Mammary epithelial cell (primary cell): ENCODE data around the gene LTB4R2.

Experiments used
- EZH2 ChIP-seq: IDR thresholded peaks from 2 replicates; pipeline ENCODE4 v1.6.1; 2012; ENCODE audit warnings: low read length, inconsistent platforms, borderline replicate concordance
- TF ChIP-seq, protein P1 (sequence below), 2 donors: IDR thresholded peaks in 1 of 2; conservative IDR thresholded peaks in 1 of 2; 2 replicates each; pipeline ENCODE4 v1.5.1; 2011 to 2012; ENCODE audit warnings: inconsistent platforms in 2 of 2, low read length in 2 of 2, mild to moderate bottlenecking in 2 of 2, control low read depth in 1 of 2, low read depth in 1 of 2; ENCODE audit not compliant: insufficient read depth in 1 of 2; ENCODE audit errors: extremely low read depth in 1 of 2

DNA sequence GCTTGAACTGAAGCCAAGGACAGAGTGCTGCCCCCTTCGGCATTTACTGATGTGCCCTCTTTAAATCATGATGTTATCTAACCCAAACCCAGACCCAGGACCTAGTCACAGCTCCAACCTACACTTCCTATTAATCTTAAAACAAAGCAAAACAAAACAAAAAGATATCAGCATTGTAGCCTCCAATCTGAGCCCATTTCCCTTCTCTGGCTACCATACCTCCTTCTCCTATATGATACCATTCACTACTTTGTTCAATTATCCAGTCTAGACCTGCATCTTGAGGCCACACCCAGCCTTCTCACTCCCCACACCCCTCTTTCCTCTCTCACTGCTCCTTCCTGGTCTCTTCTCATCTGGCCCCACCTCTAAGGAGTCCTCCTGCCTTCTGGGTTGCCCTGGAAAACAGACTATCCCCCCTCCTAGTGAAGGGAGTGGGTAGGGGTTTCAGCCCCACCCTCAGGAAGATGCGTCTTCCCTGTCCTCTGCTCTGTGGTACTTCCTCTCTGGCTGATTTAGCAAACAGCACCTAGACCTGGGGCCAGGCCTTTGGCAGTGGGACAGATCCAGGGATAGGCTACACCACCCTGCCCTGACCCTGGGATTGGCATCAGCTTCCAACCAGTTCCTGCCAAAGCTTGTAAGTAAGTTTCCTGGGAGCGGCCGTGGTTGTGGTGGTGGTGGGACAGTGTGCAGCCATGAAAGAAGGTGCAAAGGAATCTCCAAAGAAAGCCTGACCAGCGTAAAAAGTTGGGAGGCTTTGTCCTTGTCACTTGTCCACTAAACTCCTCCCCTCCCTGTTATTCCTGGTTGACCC, 4.6 kb downstream of the LTB4R2 start:
- TF ChIP-seq, protein P1, sequence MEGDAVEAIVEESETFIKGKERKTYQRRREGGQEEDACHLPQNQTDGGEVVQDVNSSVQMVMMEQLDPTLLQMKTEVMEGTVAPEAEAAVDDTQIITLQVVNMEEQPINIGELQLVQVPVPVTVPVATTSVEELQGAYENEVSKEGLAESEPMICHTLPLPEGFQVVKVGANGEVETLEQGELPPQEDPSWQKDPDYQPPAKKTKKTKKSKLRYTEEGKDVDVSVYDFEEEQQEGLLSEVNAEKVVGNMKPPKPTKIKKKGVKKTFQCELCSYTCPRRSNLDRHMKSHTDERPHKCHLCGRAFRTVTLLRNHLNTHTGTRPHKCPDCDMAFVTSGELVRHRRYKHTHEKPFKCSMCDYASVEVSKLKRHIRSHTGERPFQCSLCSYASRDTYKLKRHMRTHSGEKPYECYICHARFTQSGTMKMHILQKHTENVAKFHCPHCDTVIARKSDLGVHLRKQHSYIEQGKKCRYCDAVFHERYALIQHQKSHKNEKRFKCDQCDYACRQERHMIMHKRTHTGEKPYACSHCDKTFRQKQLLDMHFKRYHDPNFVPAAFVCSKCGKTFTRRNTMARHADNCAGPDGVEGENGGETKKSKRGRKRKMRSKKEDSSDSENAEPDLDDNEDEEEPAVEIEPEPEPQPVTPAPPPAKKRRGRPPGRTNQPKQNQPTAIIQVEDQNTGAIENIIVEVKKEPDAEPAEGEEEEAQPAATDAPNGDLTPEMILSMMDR (conservative IDR thresholded peaks at IDR 0.05 in 1 of 2, IDR thresholded peaks at IDR 0.05 in 1 of 2; ENCODE audit: extremely low read depth in 1 of 2, insufficient read depth in 1 of 2, low read depth in 1 of 2, low read length in 2 of 2): no peak
- no peak for TF ChIP-seq EZH2
